Kidney (tissue), 22 donors: Measurements from ENCODE around the gene NXPH2. TPM values are rescaled to one million over a fixed set of nuclear protein-coding genes. Genes with fewer than 3 reads are reported as not detected.

ENCODE experiments used
- DNase-seq, 5 donors: peaks; one replicate each; pipeline ENCODE4 v3.0.0-alpha.2; 2013 to 2020
- FAIRE-seq: peaks from 2 replicates; lab custom pipeline; 2012; peaks lifted over from hg19 to GRCh38; lab: Jason Lieb, UNC
- H3K27ac ChIP-seq, 2 donors: one replicate each; pipeline ENCODE4 v1.7.0; 2013; ENCODE audit warnings: low read depth in 2 of 2, low read length in 2 of 2, inconsistent platforms in 1 of 2
- H3K27me3 ChIP-seq: one replicate; pipeline ENCODE4 v1.7.1; 2013; ENCODE audit warnings: low read length, inconsistent platforms; ENCODE audit not compliant: control insufficient read depth, insufficient read depth
- H3K36me3 ChIP-seq, 3 donors: one replicate each; pipeline versions ENCODE4 v1.7.0 to v1.7.1; 2013; ENCODE audit warnings: low read length in 3 of 3, control low read depth in 1 of 3, inconsistent platforms in 1 of 3; ENCODE audit not compliant: insufficient read depth in 3 of 3, control insufficient read depth in 2 of 3
- H3K4me1 ChIP-seq, 3 donors: one replicate each; pipeline versions ENCODE4 v1.7.0 to v1.7.1; 2013; ENCODE audit warnings: low read length in 3 of 3, inconsistent platforms in 1 of 3, low read depth in 1 of 3; ENCODE audit not compliant: control insufficient read depth in 2 of 3, insufficient read depth in 2 of 3
- H3K4me3 ChIP-seq, 3 donors: one replicate each; pipeline versions ENCODE4 v1.7.0 to v1.8.1; 2013; ENCODE audit warnings: low read length in 3 of 3, control low read depth in 1 of 3, inconsistent platforms in 1 of 3
- H3K9ac ChIP-seq, 3 donors: one replicate each; pipeline versions ENCODE4 v1.7.0 to v1.7.1; 2013; ENCODE audit warnings: low read length in 3 of 3, control low read depth in 1 of 3, inconsistent platforms in 1 of 3
- H3K9me3 ChIP-seq, 3 donors: one replicate each; pipeline versions ENCODE4 v1.7.0 to v1.7.1; 2013; ENCODE audit warnings: low read length in 3 of 3, control low read depth in 1 of 3, inconsistent platforms in 1 of 3; ENCODE audit not compliant: control insufficient read depth in 2 of 3, insufficient read depth in 1 of 3
- CTCF ChIP-seq: IDR thresholded peaks from 3 replicates; pipeline ENCODE4 v1.5.1; 2012; ENCODE audit warnings: mild to moderate bottlenecking, moderate library complexity, borderline replicate concordance; ENCODE audit not compliant: insufficient read depth; ENCODE audit errors: extremely low read depth
- intact Hi-C: fragments of 100-400 bp; cut with DNase I; formaldehyde crosslinking; loops from one replicate; pipeline ENCODE4 v1.11.1; 2022
- long read RNA-seq, 10 donors: library from polyadenylated mRNA in 1 of 10; unstranded in 1 of 10; transcript quantifications; one replicate each; pipeline ENCODE4 v2.0.0 and lab custom pipeline, GENCODE V29; 2021 to 2026
- polyA plus RNA-seq: library from polyadenylated mRNA; stranded (reverse); fragments of 350-450 nt; fragmentation: Illumina TruSeq; extraction: RNeasy Lipid Tissue Mini Kit (QIAGEN cat#74804); gene quantifications from one replicate; pipeline ENCODE4 v1.2.3, GENCODE V29; 2014; ENCODE audit warnings: low read depth, low replicate concordance; ENCODE audit not compliant: insufficient read depth
- total RNA-seq: library from RNA; stranded (reverse); fragmentation: NEBNext Ultra II Directional; extraction: Animal tissue kit (Norgen Biotek cat#: 25700); gene quantifications from one replicate; pipeline ENCODE4 v1.2.1, GENCODE V29; 2021
- donor health status: control.
- donor health status: control.
- donor health status: control.
- donor health status: control.
- donor health status: control.
- donor health status: DM: yes; HTN: yes; CAD: no.
- donor health status: Normal renal cell carcinoma (clear cell type).

The NXPH2 gene
- 0.57 TPM for total RNA-seq
- polyA plus RNA-seq, result 2.2 TPM
- long read RNA-seq, donor 1, partial matches to known transcripts, result 0 of 1 reads
- long read RNA-seq, donor 1, other reads (novel, unspliced or antisense), result 0 of 1 reads
- long read RNA-seq, donor 2, partial matches to known transcripts, result 0 of 1 reads
- long read RNA-seq, donor 2, other reads (novel, unspliced or antisense), result 0 of 1 reads
- long read RNA-seq, donor 3, partial matches to known transcripts, result 0 of 1 reads
- long read RNA-seq, donor 3, other reads (novel, unspliced or antisense), result 0 of 1 reads
- long read RNA-seq, donor 4, partial matches to known transcripts, result 0 of 2 reads
- long read RNA-seq, donor 4, other reads (novel, unspliced or antisense), result 0 of 2 reads
- long read RNA-seq, donor 5, result 0 reads
- long read RNA-seq, donor 6, partial matches to known transcripts, result 0 of 1 reads
- long read RNA-seq, donor 6, other reads (novel, unspliced or antisense), result 0 of 1 reads
- long read RNA-seq, donor 7, partial matches to known transcripts, result 0 of 1 reads
- long read RNA-seq, donor 7, other reads (novel, unspliced or antisense), result 0 of 1 reads
- long read RNA-seq, donor 8, partial matches to known transcripts, result 0 of 2 reads
- long read RNA-seq, donor 8, other reads (novel, unspliced or antisense), result 0 of 2 reads
- long read RNA-seq, donor 9, result 0 reads
- long read RNA-seq, donor 10, partial matches to known transcripts, result 0 of 1 reads
- long read RNA-seq, donor 10, other reads (novel, unspliced or antisense), result 0 of 1 reads

- FAIRE-seq (no peak), DNase-seq (peak; percentile 55 to 66 (median 65))
- H3K4me3 ChIP-seq, result peak within 1 kb of the TSS; percentile 9 to 52 (median 44)
- no peak within 1 kb of the TSS for H3K27ac ChIP-seq
- intact Hi-C loops, result no loop called here
- H3K36me3 ChIP-seq, result no peaks in the 10 kb centered on the region
- no peak within 1 kb of the TSS for H3K9ac ChIP-seq
- peaks cover 14% of the 10 kb centered on the region for H3K27me3 ChIP-seq
- no peaks in the 10 kb centered on the region for H3K9me3 ChIP-seq
- peaks cover 0 to 6% (median 0%) of the 10 kb centered on the region in 3 donors for H3K4me1 ChIP-seq
- TF ChIP-seq CTCF, result no peak
Observed at GRCh38 chr2:138779781-138780445, at the start of gene NXPH2. NXPH2 (minus strand) TSS chr2:138780390; CDS start chr2:138780241, 149 bp downstream.

GRCh38 chr2:138829326-138829919, 49.2 kb upstream of the NXPH2 start:
- H3K27ac ChIP-seq, result no peak overlapping the region
- no peak for TF ChIP-seq CTCF
- no peak for FAIRE-seq
- intact Hi-C loops, result loop anchor here (10.0 kb wide), 1 partner anchor 925 kb away; no protein-coding TSS in a partner anchor
- peak in 4 of 5 donors; percentile 47 to 56 (median 49) for DNase-seq
- H3K4me3 ChIP-seq, result no peak overlapping the region
- no peaks in the 10 kb centered on the region for H3K27me3 ChIP-seq
- H3K4me1 ChIP-seq, result no peaks in the 10 kb centered on the region
- H3K36me3 ChIP-seq, result no peaks in the 10 kb centered on the region
- no peaks in the 10 kb centered on the region for H3K9me3 ChIP-seq
- H3K9ac ChIP-seq, result no peak overlapping the region

- DNase-seq (peak in 3 of 5 donors; percentile 32 to 88 (median 73)), FAIRE-seq (peak; percentile 92)
- H3K4me1 ChIP-seq, result no peaks in the 10 kb centered on the region
- no peaks in the 10 kb centered on the region for H3K27me3 ChIP-seq
- intact Hi-C loops, result loop anchor here (10.0 kb wide), 1 partner anchor 923 kb away; no protein-coding TSS in a partner anchor
- TF ChIP-seq CTCF, result peak; percentile 57
- H3K36me3 ChIP-seq, result no peaks in the 10 kb centered on the region
- H3K27ac ChIP-seq, result no peak overlapping the region
- no peak overlapping the region for H3K9ac ChIP-seq
- H3K9me3 ChIP-seq, result no peaks in the 10 kb centered on the region
- no peak overlapping the region for H3K4me3 ChIP-seq
Observed at GRCh38 chr2:138827426-138828054, 47.4 kb upstream of the NXPH2 start.
